Esophagus muscularis mucosa (tissue), 4 donors: ENCODE results near the gene MYOM3. TPM values are rescaled to one million over a fixed set of nuclear protein-coding genes. Genes with fewer than 3 reads are reported as not detected.
"Not testable (repeated sequence)": the region's sequence is repeated elsewhere in the genome, so short reads cannot be mapped to it uniquely, and the experiment has no call there.

ENCODE experiments used
- DNase-seq: peaks from one replicate; pipeline ENCODE4 v3.0.0-alpha.2; 2017; ENCODE audit errors: extremely low spot score
- H3K27ac ChIP-seq, 4 donors: fragments of 200-600 bp; sonication (generic); replicated peaks in 1 of 4; 1 replicate in 3 of 4; 2 replicates in 1 of 4; pipeline ENCODE4 v1.5.1; 2016 to 2019; ENCODE audit warnings: mild to moderate bottlenecking in 1 of 4
- H3K27me3 ChIP-seq, 4 donors: fragments of 200-600 bp; sonication (generic); one replicate each; pipeline versions ENCODE4 v1.5.1 to v1.6.0; 2016 to 2019
- H3K36me3 ChIP-seq, 4 donors: fragments of 200-600 bp; sonication (generic); one replicate each; pipeline ENCODE4 v1.5.1; 2016 to 2019
- H3K4me1 ChIP-seq, 4 donors: fragments of 200-600 bp; sonication (generic); one replicate each; pipeline ENCODE4 v1.5.1; 2016 to 2019
- H3K4me3 ChIP-seq, 4 donors: fragments of 200-600 bp; sonication (generic); 1 replicate in 2 of 4; 2 replicates in 2 of 4; pipeline ENCODE4 v1.5.1; 2016 to 2019; ENCODE audit warnings: mild to moderate bottlenecking in 4 of 4, moderate library complexity in 1 of 4
- H3K9me3 ChIP-seq, 4 donors: fragments of 200-600 bp; sonication (generic); 1 replicate in 3 of 4; 2 replicates in 1 of 4; pipeline ENCODE4 v1.5.1; 2016 to 2019
- CTCF ChIP-seq, 3 experiments: fragments of 200-600 bp in 2 of 3; fragments of 450-650 bp in 1 of 3; sonication (generic) in 2 of 3; IDR thresholded peaks; one replicate each; pipeline ENCODE4 v1.5.1; 2017 to 2019; ENCODE audit warnings: antibody characterized with exemption in 3 of 3, mild to moderate bottlenecking in 2 of 3, moderate library complexity in 1 of 3
- EP300 ChIP-seq: sonication (generic); formaldehyde crosslinking; IDR thresholded peaks from one replicate; pipeline ENCODE4 v1.6.1; 2017; ENCODE audit warnings: antibody characterized with exemption
- POLR2A ChIP-seq: fragments of 450-650 bp; IDR thresholded peaks from one replicate; pipeline ENCODE4 v1.6.1; 2017; ENCODE audit warnings: antibody characterized with exemption, moderate library complexity, mild to moderate bottlenecking, low read depth
- POLR2AphosphoS5 ChIP-seq, 2 donors: sonication (generic); formaldehyde crosslinking; IDR thresholded peaks; one replicate each; pipeline ENCODE4 v1.6.1; 2017; ENCODE audit warnings: antibody characterized with exemption in 2 of 2
- WGBS: methylation state at CpG from one replicate; pipeline ENCODE4 v1.1.5; 2018; 5-methylcytosine and 5-hydroxymethylcytosine counted together
- intact Hi-C: fragments of 100-400 bp; cut with DNase I; formaldehyde crosslinking; loops from one replicate; pipeline ENCODE4 v1.15.1; 2023
- total RNA-seq, 4 donors: library from RNA; depleted of rRNA; stranded (reverse); fragments of >200 nt; gene quantifications; one replicate each; pipeline versions ENCODE4 v1.1.0 to v1.2.1, GENCODE V29; 2016

MYOM3 gene
- total RNA-seq, 4 donors from 2014 or later: 0.17 to 2.5 (median 1.4) TPM

GRCh38 chr1:24010650-24011049 is 101.3 kb downstream of the MYOM3 start:
- 67% methylated on average over 3 of the region's 5 CpGs for WGBS
- Histone ChIP-seq H3K4me3 (no peak overlapping the region), H3K9me3 (no peaks in the 10 kb centered on the region), H3K27me3 (no peaks in the 10 kb centered on the region), H3K4me1 (peaks cover 5 to 14% (median 13%) of the 10 kb centered on the region in 4 donors), H3K36me3 (no peaks in the 10 kb centered on the region), H3K27ac (no peak overlapping the region)
- no peak for DNase-seq
- TF ChIP-seq POLR2A: no peak
- no peak for TF ChIP-seq EP300
- TF ChIP-seq CTCF (IDR thresholded peaks at IDR 0.05): no peak
- no peak for TF ChIP-seq POLR2AphosphoS5 (IDR thresholded peaks at IDR 0.05)
- intact Hi-C loops: no loop called here

- Histone ChIP-seq H3K36me3 (no peaks in the 10 kb centered on the region), H3K4me3 (no peak overlapping the region), H3K4me1 (peaks cover 0 to 7% (median 5%) of the 10 kb centered on the region in 4 donors), H3K27ac (no peak overlapping the region), H3K27me3 (no peaks in the 10 kb centered on the region), H3K9me3 (no peaks in the 10 kb centered on the region)
- 93% methylated on average over 1 of the region's 1 CpG for WGBS
- DNase-seq: no peak
- TF ChIP-seq CTCF (IDR thresholded peaks at IDR 0.05): no peak
- TF ChIP-seq EP300: no peak
- TF ChIP-seq POLR2A: no peak
- TF ChIP-seq POLR2AphosphoS5 (IDR thresholded peaks at IDR 0.05): no peak
- intact Hi-C loops: no loop called here
These were observed 102.5 kb downstream of the MYOM3 start for GRCh38 chr1:24009406-24009805.

GRCh38 chr1:24008574-24009184 is 103.3 kb downstream of the MYOM3 start:
- H3K27ac ChIP-seq, H3K36me3 ChIP-seq, DNase-seq, H3K4me3 ChIP-seq, H3K27me3 ChIP-seq, H3K9me3 ChIP-seq, intact Hi-C loops, H3K4me1 ChIP-seq: not testable (repeated sequence)
- WGBS: 39% methylated on average over 3 of the region's 3 CpGs

- no peak overlapping the region for H3K4me3 ChIP-seq
- no peak overlapping the region for H3K27ac ChIP-seq
- H3K9me3 ChIP-seq: no peaks in the 10 kb centered on the region
- no peaks in the 10 kb centered on the region for H3K27me3 ChIP-seq
- H3K36me3 ChIP-seq: no peaks in the 10 kb centered on the region
- TF ChIP-seq POLR2A: no peak
- TF ChIP-seq CTCF (IDR thresholded peaks at IDR 0.05): no peak
- no peak for TF ChIP-seq POLR2AphosphoS5 (IDR thresholded peaks at IDR 0.05)
- TF ChIP-seq EP300: no peak
- H3K4me1 ChIP-seq: peaks cover 0 to 7% (median 5%) of the 10 kb centered on the region in 4 donors
- intact Hi-C loops: no loop called here
- DNase-seq: no peak
These were observed 104.9 kb downstream of the MYOM3 start for GRCh38 chr1:24007079-24007478.

Other genes with a start within 250 kb of the MYOM3 start
- gene FUCA1, start 243.8 kb downstream of the MYOM3 start, total RNA-seq: 10 to 100 TPM; 20.0 to 25.9 (median 25.2) TPM
- under 1 TPM in 1 of 4 donors, not detected in 3; 0.17 TPM for gene CNR2, start 198.8 kb downstream of the MYOM3 start, total RNA-seq
- 100 to 1,000 TPM in 3 of 4 donors, 10 to 100 TPM in 1; 93.3 to 156 (median 138) TPM for gene PNRC2, start 152.3 kb downstream of the MYOM3 start, total RNA-seq
- 10 to 100 TPM; 53.6 to 89.7 (median 56.6) TPM for gene SRSF10, start 131.8 kb downstream of the MYOM3 start, total RNA-seq
- under 1 TPM in 1 of 4 donors, not detected in 3; 0.23 TPM for gene IL22RA1, start 31.0 kb upstream of the MYOM3 start, total RNA-seq
- 1 to 10 TPM in 2 of 4 donors, under 1 TPM in 2; 0.50 to 2.0 (median 1.2) TPM for gene IFNLR1, start 75.2 kb upstream of the MYOM3 start, total RNA-seq
- gene GRHL3, start 207.2 kb upstream of the MYOM3 start, total RNA-seq: not detected